Activated T-cell treated with anti-CD3 and anti-CD28 coated beads, Interleukin-2, amount 50 U/mL, for 24 hours (primary cell): ENCODE data around the gene EVPL.

Experiments used
- DNase-seq: peaks from one replicate; pipeline ENCODE4 v3.0.0-alpha.2; 2020
- H3K27ac Mint-ChIP-seq: 2 replicates; pipeline ENCODE4 v1.8.0; 2020; ENCODE audit warnings: mild to moderate bottlenecking, mixed read lengths
- H3K27me3 Mint-ChIP-seq: 2 replicates; pipeline ENCODE4 v1.8.0; 2020; ENCODE audit warnings: mixed read lengths
- H3K36me3 Mint-ChIP-seq: 2 replicates; pipeline ENCODE4 v1.8.0; 2020; ENCODE audit warnings: low read depth, mixed read lengths
- H3K4me1 Mint-ChIP-seq: 2 replicates; pipeline ENCODE4 v1.8.0; 2020; ENCODE audit warnings: low read depth, mixed read lengths
- H3K4me3 Mint-ChIP-seq: 2 replicates; pipeline ENCODE4 v1.8.0; 2020; ENCODE audit warnings: mild to moderate bottlenecking, moderate library complexity, mixed read lengths
- H3K9me3 Mint-ChIP-seq: 2 replicates; pipeline ENCODE4 v1.8.0; 2020; ENCODE audit warnings: mixed read lengths

The EVPL gene

GRCh38 chr17:76034428-76035350 lies 7.6 kb upstream of the EVPL start:
- H3K4me1 Mint-ChIP-seq: peaks cover 9% of the 10 kb centered on the region
- H3K36me3 Mint-ChIP-seq: peaks cover 35% of the 10 kb centered on the region
- H3K9me3 Mint-ChIP-seq: no peaks in the 10 kb centered on the region
- DNase-seq: no peak
- H3K27me3 Mint-ChIP-seq: no peaks in the 10 kb centered on the region
- H3K27ac Mint-ChIP-seq: no peak overlapping the region
- no peak overlapping the region for H3K4me3 Mint-ChIP-seq

- no peak overlapping the region for H3K27ac Mint-ChIP-seq
- no peaks in the 10 kb centered on the region for H3K27me3 Mint-ChIP-seq
- H3K9me3 Mint-ChIP-seq: no peaks in the 10 kb centered on the region
- no peak for DNase-seq
- no peak overlapping the region for H3K4me3 Mint-ChIP-seq
- peaks cover 19% of the 10 kb centered on the region for H3K36me3 Mint-ChIP-seq
- H3K4me1 Mint-ChIP-seq: peaks cover 20% of the 10 kb centered on the region
Measured at GRCh38 chr17:76033139-76033538, 6.0 kb upstream of the EVPL start.

GRCh38 chr17:76032780-76033108 lies 5.6 kb upstream of the EVPL start:
- peaks cover 20% of the 10 kb centered on the region for H3K4me1 Mint-ChIP-seq
- no peak overlapping the region for H3K4me3 Mint-ChIP-seq
- H3K27me3 Mint-ChIP-seq: no peaks in the 10 kb centered on the region
- no peaks in the 10 kb centered on the region for H3K9me3 Mint-ChIP-seq
- DNase-seq: no peak
- H3K27ac Mint-ChIP-seq: no peak overlapping the region
- peaks cover 15% of the 10 kb centered on the region for H3K36me3 Mint-ChIP-seq

GRCh38 chr17:76032073-76032779 lies 5.1 kb upstream of the EVPL start:
- peaks cover 20% of the 10 kb centered on the region for H3K4me1 Mint-ChIP-seq
- H3K27me3 Mint-ChIP-seq: no peaks in the 10 kb centered on the region
- H3K4me3 Mint-ChIP-seq: no peak overlapping the region
- DNase-seq: no peak
- peaks cover 10% of the 10 kb centered on the region for H3K36me3 Mint-ChIP-seq
- H3K27ac Mint-ChIP-seq: no peak overlapping the region
- no peaks in the 10 kb centered on the region for H3K9me3 Mint-ChIP-seq

GRCh38 chr17:76026714-76027158 lies 370 bp downstream of the EVPL start:
- Mint-ChIP-seq H3K27ac (no peak overlapping the region), H3K36me3 (no peaks in the 10 kb centered on the region), H3K4me1 (peaks cover 15% of the 10 kb centered on the region), H3K9me3 (no peaks in the 10 kb centered on the region), H3K4me3 (no peak overlapping the region), H3K27me3 (no peaks in the 10 kb centered on the region)
- DNase-seq: no peak

- Mint-ChIP-seq H3K27ac (no peak overlapping the region), H3K27me3 (no peaks in the 10 kb centered on the region), H3K9me3 (no peaks in the 10 kb centered on the region), H3K4me1 (peaks cover 15% of the 10 kb centered on the region), H3K36me3 (no peaks in the 10 kb centered on the region), H3K4me3 (no peak overlapping the region)
- DNase-seq: no peak
Measured at GRCh38 chr17:76025294-76025693, 1.8 kb downstream of the EVPL start.

GRCh38 chr17:76024353-76024752 lies 2.8 kb downstream of the EVPL start:
- no peak overlapping the region for H3K27ac Mint-ChIP-seq
- no peak overlapping the region for H3K4me3 Mint-ChIP-seq
- H3K4me1 Mint-ChIP-seq: peaks cover 8% of the 10 kb centered on the region
- DNase-seq: no peak
- H3K27me3 Mint-ChIP-seq: no peaks in the 10 kb centered on the region
- H3K9me3 Mint-ChIP-seq: no peaks in the 10 kb centered on the region
- no peaks in the 10 kb centered on the region for H3K36me3 Mint-ChIP-seq

- peaks cover 3% of the 10 kb centered on the region for H3K4me1 Mint-ChIP-seq
- DNase-seq: no peak
- H3K27me3 Mint-ChIP-seq: no peaks in the 10 kb centered on the region
- H3K36me3 Mint-ChIP-seq: no peaks in the 10 kb centered on the region
- no peak overlapping the region for H3K4me3 Mint-ChIP-seq
- H3K9me3 Mint-ChIP-seq: no peaks in the 10 kb centered on the region
- no peak overlapping the region for H3K27ac Mint-ChIP-seq
Measured at GRCh38 chr17:76023900-76024237, 3.2 kb downstream of the EVPL start.

- Mint-ChIP-seq H3K27me3 (no peaks in the 10 kb centered on the region), H3K4me3 (no peak overlapping the region), H3K4me1 (no peaks in the 10 kb centered on the region), H3K9me3 (no peaks in the 10 kb centered on the region), H3K36me3 (no peaks in the 10 kb centered on the region), H3K27ac (peak overlapping the region; percentile 70)
- DNase-seq: no peak
Measured at GRCh38 chr17:76022973-76023899, 3.9 kb downstream of the EVPL start.

- Mint-ChIP-seq H3K4me1 (no peaks in the 10 kb centered on the region), H3K9me3 (no peaks in the 10 kb centered on the region), H3K36me3 (no peaks in the 10 kb centered on the region), H3K27me3 (no peaks in the 10 kb centered on the region), H3K27ac (no peak overlapping the region), H3K4me3 (no peak overlapping the region)
- no peak for DNase-seq
Measured at GRCh38 chr17:76022285-76022684, 4.8 kb downstream of the EVPL start.

GRCh38 chr17:76019833-76020467 lies 7.2 kb downstream of the EVPL start:
- H3K27ac Mint-ChIP-seq: no peak overlapping the region
- H3K27me3 Mint-ChIP-seq: no peaks in the 10 kb centered on the region
- no peak overlapping the region for H3K4me3 Mint-ChIP-seq
- H3K9me3 Mint-ChIP-seq: no peaks in the 10 kb centered on the region
- DNase-seq: no peak
- no peaks in the 10 kb centered on the region for H3K4me1 Mint-ChIP-seq
- no peaks in the 10 kb centered on the region for H3K36me3 Mint-ChIP-seq

- Mint-ChIP-seq H3K9me3 (no peaks in the 10 kb centered on the region), H3K4me3 (no peak overlapping the region), H3K27ac (no peak overlapping the region), H3K36me3 (no peaks in the 10 kb centered on the region), H3K4me1 (peaks cover 6% of the 10 kb centered on the region), H3K27me3 (no peaks in the 10 kb centered on the region)
- DNase-seq: no peak
Measured at GRCh38 chr17:76018801-76019200, 8.3 kb downstream of the EVPL start.

- Mint-ChIP-seq H3K4me3 (no peak overlapping the region), H3K9me3 (no peaks in the 10 kb centered on the region), H3K36me3 (no peaks in the 10 kb centered on the region), H3K4me1 (peaks cover 6% of the 10 kb centered on the region), H3K27ac (no peak overlapping the region), H3K27me3 (no peaks in the 10 kb centered on the region)
- DNase-seq: no peak
Measured at GRCh38 chr17:76018340-76018680, 8.8 kb downstream of the EVPL start.
